GM12878 (cell line): ENCODE results near the gene MAGI1. TPM values are rescaled to one million over a fixed set of nuclear protein-coding genes. Genes with fewer than 3 reads are reported as not detected.

Experiments used
- ATAC-seq: fragments of 200-7000 bp; cut with Tn5 transposase; 3 replicates; pipeline ENCODE4 v1.9.1; 2020; ENCODE audit warnings: mild to moderate bottlenecking, moderate library complexity
- BruUV-seq: library from RNA; stranded (reverse); fragments of 400-500 nt; replicated peaks from 2 replicates; lab custom pipeline; 2021; lab: Mats Ljungman, UMichigan
- CTCF ChIA-PET: fragments of 300-600 bp; sonication (Branson Sonifier 250); formaldehyde crosslinking; extraction: SDS; loops from one replicate; lab custom pipeline; 2021; ENCODE audit warnings: inconsistent platforms; lab: Yijun Ruan, JAX
- POLR2A ChIA-PET: fragments of 350-600 bp; formaldehyde crosslinking; extraction: SDS; loops from one replicate; lab custom pipeline; 2021; ENCODE audit warnings: inconsistent platforms; lab: Charles Lee
- RAD21 ChIA-PET: fragments of 300-600 bp; sonication (Branson Sonifier 250); formaldehyde crosslinking; loops from one replicate; lab custom pipeline; 2023; ENCODE audit warnings: antibody characterized with exemption; ENCODE audit not compliant: unreplicated experiment; lab: Charles Lee
- SMC1A ChIA-PET: fragments of 300-600 bp; sonication (Branson Sonifier 250); formaldehyde crosslinking; loops from one replicate; lab custom pipeline; 2023; ENCODE audit not compliant: unreplicated experiment, uncharacterized antibody; lab: Charles Lee
- DNase-seq: peaks from one replicate; pipeline ENCODE4 v3.0.0-alpha.2; 2011; ENCODE audit warnings: low read depth, low spot score
- FAIRE-seq: peaks from 3 replicates; lab custom pipeline; 2011; peaks lifted over from hg19 to GRCh38; lab: Jason Lieb, UNC
- H2AFZ ChIP-seq: 2 replicates; pipeline ENCODE4 v1.6.0; 2011; ENCODE audit warnings: low read depth, low read length, control low read depth; ENCODE audit not compliant: control insufficient read depth
- H3K27ac ChIP-seq: 2 replicates; pipeline ENCODE4 v1.5.1; 2011; ENCODE audit warnings: control low read depth; ENCODE audit not compliant: control insufficient read depth, insufficient read depth
- H3K27me3 ChIP-seq, 2 experiments: replicated peaks in 1 of 2; 2 replicates each; pipeline versions ENCODE4 v1.6.0 to v1.6.1; 2011; ENCODE audit warnings: low read length in 1 of 2; ENCODE audit not compliant: control insufficient read depth in 2 of 2, insufficient read depth in 2 of 2
- H3K36me3 ChIP-seq, 2 experiments: 2 replicates each; pipeline ENCODE4 v1.5.1; 2011; ENCODE audit warnings: low read length in 1 of 2; ENCODE audit not compliant: control insufficient read depth in 2 of 2, insufficient read depth in 2 of 2
- H3K4me1 ChIP-seq: 2 replicates; pipeline ENCODE4 v1.6.1; 2011; ENCODE audit warnings: mild to moderate bottlenecking, low read length, moderate library complexity, mixed read lengths; ENCODE audit not compliant: control insufficient read depth, insufficient read depth
- H3K4me2 ChIP-seq: 2 replicates; pipeline ENCODE4 v1.6.0; 2011; ENCODE audit warnings: control low read depth; ENCODE audit not compliant: control insufficient read depth, insufficient read depth
- H3K4me3 ChIP-seq: fragments of 200-600 bp; sonication (generic); 2 replicates; pipeline ENCODE4 v1.5.1; 2016
- H3K79me2 ChIP-seq: 2 replicates; pipeline ENCODE4 v1.6.0; 2011; ENCODE audit warnings: low read length; ENCODE audit not compliant: control insufficient read depth, insufficient read depth
- H3K9ac ChIP-seq: 2 replicates; pipeline ENCODE4 v1.8.0; 2011; ENCODE audit warnings: low read length, control low read depth, mixed read lengths; ENCODE audit not compliant: control insufficient read depth, insufficient read depth
- H3K9me3 ChIP-seq: replicated peaks from 3 replicates; pipeline ENCODE4 v1.5.1; 2011; ENCODE audit warnings: mild to moderate bottlenecking, low read length; ENCODE audit not compliant: control insufficient read depth, insufficient read depth
- H4K20me1 ChIP-seq: 2 replicates; pipeline ENCODE4 v1.6.0; 2011; ENCODE audit not compliant: control insufficient read depth, insufficient read depth
- ASH2L ChIP-seq: fragments of 300-600, 200-600 bp; sonication (generic); IDR thresholded peaks from 2 replicates; pipeline ENCODE4 v1.6.1; 2017; ENCODE audit warnings: low read depth, mild to moderate bottlenecking, borderline replicate concordance
- IRF4 ChIP-seq: IDR thresholded peaks from 2 replicates; pipeline ENCODE4 v1.6.1; 2011; ENCODE audit warnings: low read depth, low read length
- MYB ChIP-seq: fragments of 150-350 bp; IDR thresholded peaks from 2 replicates; pipeline ENCODE4 v1.6.1; 2014; ENCODE audit warnings: mild to moderate bottlenecking, low read depth, low read length, borderline replicate concordance
- NFXL1 ChIP-seq: fragments of 450-650 bp; IDR thresholded peaks from 2 replicates; pipeline ENCODE4 v1.6.1; 2017; ENCODE audit warnings: antibody characterized with exemption, mild to moderate bottlenecking, borderline replicate concordance
- RB1 ChIP-seq: fragments of 450-650 bp; formaldehyde crosslinking; IDR thresholded peaks from 2 replicates; pipeline ENCODE4 v1.6.1; 2017; ENCODE audit warnings: mild to moderate bottlenecking, borderline replicate concordance
- RUNX3 ChIP-seq: IDR thresholded peaks from 2 replicates; pipeline ENCODE4 v1.6.1; 2012; ENCODE audit warnings: low read length, inconsistent platforms
- SIX5 ChIP-seq: IDR thresholded peaks from 2 replicates; pipeline ENCODE4 v1.6.1; 2011; ENCODE audit warnings: mild to moderate bottlenecking, low read depth, low read length, moderate library complexity; ENCODE audit not compliant: severe bottlenecking
- SREBF2 ChIP-seq: IDR thresholded peaks from 2 replicates; pipeline ENCODE4 v1.6.1; 2012; ENCODE audit warnings: mild to moderate bottlenecking, low read length
- SRF ChIP-seq, 2 experiments: IDR thresholded peaks; 2 replicates each; pipeline ENCODE4 v1.6.1; 2011; ENCODE audit warnings: low read depth in 2 of 2, low read length in 2 of 2, mild to moderate bottlenecking in 1 of 2, moderate library complexity in 1 of 2
- SUPT20H ChIP-seq: IDR thresholded peaks from 2 replicates; pipeline ENCODE4 v1.6.1; 2011; ENCODE audit warnings: low read depth, mild to moderate bottlenecking, low read length, moderate library complexity, borderline replicate concordance; ENCODE audit not compliant: control insufficient read depth
- ZNF207 ChIP-seq: fragments of 450-650 bp; IDR thresholded peaks from 2 replicates; pipeline ENCODE4 v1.6.1; 2014; ENCODE audit warnings: antibody characterized with exemption, mild to moderate bottlenecking, borderline replicate concordance
- ZNF622 ChIP-seq: fragments of 450-650 bp; IDR thresholded peaks from 2 replicates; pipeline ENCODE4 v1.6.1; 2017; ENCODE audit warnings: mild to moderate bottlenecking, inconsistent platforms
- in situ Hi-C: fragments of 300-500 bp; cut with MboI; formaldehyde crosslinking; loops from 9 replicates; pipeline ENCODE4 v1.14.3; 2018; ENCODE audit warnings: mixed read lengths
- intact Hi-C: fragments of 100-400 bp; cut with micrococcal nuclease; formaldehyde crosslinking; loops from one replicate; pipeline ENCODE4 v1.14.2; 2022; ENCODE audit not compliant: unreplicated experiment
- polyA plus RNA-seq, 11 experiments: library from polyadenylated mRNA; depleted of rRNA in 4 of 11; unstranded in 6 of 11; stranded (reverse) in 5 of 11; fragments of >200 nt; fragmentation: Nextera tagmentation in 4 of 11; fragmentation: Illumina TruSeq in 1 of 11; extraction: Ambion mirVana in 4 of 11; extraction: Trizol in 1 of 11; gene quantifications; 1 replicate in 1 of 11; 2 replicates in 10 of 11; pipeline versions ENCODE4 v1.2.1 to v1.2.3, GENCODE V29; 2011 to 2016; ENCODE audit warnings: inconsistent platforms in 2 of 11, missing spikeins in 2 of 11, low read depth in 1 of 11
- total RNA-seq, 4 experiments: library from RNA; depleted of rRNA in 3 of 4; stranded (reverse); fragments of >200 nt in 3 of 4; fragmentation: Illumina TruSeq in 1 of 4; extraction: Trizol in 1 of 4; gene quantifications; 2 replicates each; pipeline versions ENCODE4 v1.2.1 to v1.2.3, GENCODE V29; 2013 to 2021
- TF ChIP-seq, protein P1 (sequence below): fragments of 450-650 bp; formaldehyde crosslinking; IDR thresholded peaks from 2 replicates; pipeline ENCODE4 v1.4.0; 2020; ENCODE audit warnings: mild to moderate bottlenecking, moderate library complexity

The MAGI1 gene
- total and polyA plus RNA-seq, 10 of the 15 experiments (the other 5 are each of a cell fraction or from before 2014, with no cell fraction given): 0.02 to 3.3 (median 0.29) TPM; not detected in 1

DNA sequence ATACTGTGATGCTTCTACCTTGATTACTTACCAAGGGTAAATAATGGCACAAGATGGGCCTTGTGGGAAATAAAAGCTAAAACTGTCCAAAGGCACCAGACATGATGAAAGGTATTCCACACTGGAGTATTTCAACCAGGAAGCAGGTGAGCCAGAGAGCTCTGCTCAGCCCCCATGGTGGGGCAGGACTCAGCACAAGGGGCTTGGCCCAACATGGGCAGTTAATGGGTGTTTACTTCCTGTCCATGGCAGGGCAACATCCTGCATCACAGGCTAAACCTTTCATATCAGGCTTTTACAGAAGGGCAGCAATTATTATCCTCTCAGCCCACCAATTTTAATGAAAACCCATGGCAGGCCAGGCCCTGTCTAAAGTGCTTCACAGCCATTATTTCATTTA, 38.2 kb downstream of the MAGI1 start:
- TF ChIP-seq RB1: no peak
- no peak for TF ChIP-seq SIX5
- TF ChIP-seq SUPT20H: no peak
- TF ChIP-seq, protein P1, sequence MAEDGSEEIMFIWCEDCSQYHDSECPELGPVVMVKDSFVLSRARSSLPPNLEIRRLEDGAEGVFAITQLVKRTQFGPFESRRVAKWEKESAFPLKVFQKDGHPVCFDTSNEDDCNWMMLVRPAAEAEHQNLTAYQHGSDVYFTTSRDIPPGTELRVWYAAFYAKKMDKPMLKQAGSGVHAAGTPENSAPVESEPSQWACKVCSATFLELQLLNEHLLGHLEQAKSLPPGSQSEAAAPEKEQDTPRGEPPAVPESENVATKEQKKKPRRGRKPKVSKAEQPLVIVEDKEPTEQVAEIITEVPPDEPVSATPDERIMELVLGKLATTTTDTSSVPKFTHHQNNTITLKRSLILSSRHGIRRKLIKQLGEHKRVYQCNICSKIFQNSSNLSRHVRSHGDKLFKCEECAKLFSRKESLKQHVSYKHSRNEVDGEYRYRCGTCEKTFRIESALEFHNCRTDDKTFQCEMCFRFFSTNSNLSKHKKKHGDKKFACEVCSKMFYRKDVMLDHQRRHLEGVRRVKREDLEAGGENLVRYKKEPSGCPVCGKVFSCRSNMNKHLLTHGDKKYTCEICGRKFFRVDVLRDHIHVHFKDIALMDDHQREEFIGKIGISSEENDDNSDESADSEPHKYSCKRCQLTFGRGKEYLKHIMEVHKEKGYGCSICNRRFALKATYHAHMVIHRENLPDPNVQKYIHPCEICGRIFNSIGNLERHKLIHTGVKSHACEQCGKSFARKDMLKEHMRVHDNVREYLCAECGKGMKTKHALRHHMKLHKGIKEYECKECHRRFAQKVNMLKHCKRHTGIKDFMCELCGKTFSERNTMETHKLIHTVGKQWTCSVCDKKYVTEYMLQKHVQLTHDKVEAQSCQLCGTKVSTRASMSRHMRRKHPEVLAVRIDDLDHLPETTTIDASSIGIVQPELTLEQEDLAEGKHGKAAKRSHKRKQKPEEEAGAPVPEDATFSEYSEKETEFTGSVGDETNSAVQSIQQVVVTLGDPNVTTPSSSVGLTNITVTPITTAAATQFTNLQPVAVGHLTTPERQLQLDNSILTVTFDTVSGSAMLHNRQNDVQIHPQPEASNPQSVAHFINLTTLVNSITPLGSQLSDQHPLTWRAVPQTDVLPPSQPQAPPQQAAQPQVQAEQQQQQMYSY (CRISPR knock-in tag): no peak
- no peak for TF ChIP-seq SRF (IDR thresholded peaks at IDR 0.05; ENCODE audit: low read depth in 2 of 2, low read length in 2 of 2)
- TF ChIP-seq ASH2L: no peak
- no peak for TF ChIP-seq RUNX3
- TF ChIP-seq ZNF207: no peak
- TF ChIP-seq ZNF622: no peak
- TF ChIP-seq MYB: no peak
- no peak for TF ChIP-seq SREBF2
- no peak for TF ChIP-seq NFXL1
- no peak for TF ChIP-seq IRF4
- TF ChIP-seq, all 136 proteins: peak for 0
- BruUV-seq: no TSS peak
- ChIA-PET RAD21 (no interaction called here), SMC1A (no interaction called here), CTCF (no interaction called here), POLR2A (no interaction called here)
- H3K27ac ChIP-seq: no peak overlapping the region
- no peak for ATAC-seq
- no peak overlapping the region for H3K9ac ChIP-seq
- H3K79me2 ChIP-seq: no peaks in the 10 kb centered on the region
- FAIRE-seq: no peak
- no peak overlapping the region for H3K4me3 ChIP-seq
- intact Hi-C loops: no loop called here
- in situ Hi-C loops: no loop called here
- no peak overlapping the region for H3K4me2 ChIP-seq
- no peak for DNase-seq
- H3K9me3 ChIP-seq: no peaks in the 10 kb centered on the region
- H4K20me1 ChIP-seq: no peaks in the 10 kb centered on the region
- H3K36me3 ChIP-seq: no peaks in the 10 kb centered on the region
- H2AFZ ChIP-seq: no peak overlapping the region
- no peaks in the 10 kb centered on the region for H3K4me1 ChIP-seq
- 0 out of 4 replicates have a peak, but pooled peaks cover 0 to 2% of the 10 kb centered on the region in 2 experiments for H3K27me3 ChIP-seq
